MM.1S (cell line): ENCODE data around the gene QRSL1.

Experiments
- CTCF ChIP-seq: fragments of 300-600 bp; sonication (generic); IDR thresholded peaks from 2 replicates; pipeline ENCODE4 v1.5.1; 2016; ENCODE audit warnings: antibody characterized with exemption, low read length, mixed read lengths
- EZH2 ChIP-seq: fragments of 300-600 bp; sonication (generic); optimal IDR thresholded peaks from 2 replicates; pipeline ENCODE3; 2017; ENCODE audit warnings: low read depth, mild to moderate bottlenecking, antibody characterized with exemption, low read length, mixed read lengths

GRCh38 chr6:106637717-106638341, 8.5 kb downstream of the QRSL1 start:
- TF ChIP-seq CTCF (no peak), EZH2 (no peak)
